Activated T-helper 1 cell treated with anti-CD3 and anti-CD28 coated beads, Interleukin-12 subunit alpha, Interleukin-12 subunit beta, Interleukin-2, Interleukin-4 antibody, amounts not matched to agents 30 ng/mL and 10 ng/mL and 1 ng/mL, durations not matched to agents 14 hours and 24 hours and 36 hours (primary cell): ENCODE results near the gene HIVEP1. TPM values are rescaled to one million over a fixed set of nuclear protein-coding genes. Genes with fewer than 3 reads are reported as not detected.

ENCODE experiments used
- DNase-seq: peaks from one replicate; pipeline ENCODE4 v3.0.0; 2021; ENCODE audit warnings: low spot score
- H3K27ac Mint-ChIP-seq: one replicate; pipeline ENCODE4 v1.8.0; 2021; ENCODE audit warnings: mild to moderate bottlenecking, mixed read lengths
- H3K27me3 Mint-ChIP-seq: one replicate; pipeline ENCODE4 v1.8.0; 2022; ENCODE audit warnings: mild to moderate bottlenecking, moderate library complexity, mixed read lengths; ENCODE audit not compliant: insufficient read depth
- H3K36me3 Mint-ChIP-seq: one replicate; pipeline ENCODE4 v1.8.0; 2021; ENCODE audit warnings: low read depth, mixed read lengths
- H3K4me1 Mint-ChIP-seq: one replicate; pipeline ENCODE4 v1.8.0; 2021; ENCODE audit warnings: low read depth, mixed read lengths
- H3K4me3 Mint-ChIP-seq: one replicate; pipeline ENCODE4 v1.8.0; 2021; ENCODE audit warnings: mild to moderate bottlenecking, moderate library complexity, mixed read lengths
- H3K9me3 Mint-ChIP-seq: one replicate; pipeline ENCODE4 v1.8.0; 2021; ENCODE audit warnings: mixed read lengths
- intact Hi-C: fragments of 100-400 bp; cut with micrococcal nuclease; formaldehyde crosslinking; loops from one replicate; pipeline ENCODE4 v1.15.1; 2024
- total RNA-seq: library from RNA; stranded (reverse); gene quantifications from 2 replicates; pipeline ENCODE4 v1.2.3, GENCODE V29; 2022

HIVEP1 gene
- total RNA-seq, 1 donor from 2014 or later = 69.8 TPM

GRCh38 chr6:12013307-12013719 is 1.2 kb downstream of the HIVEP1 start:
- Mint-ChIP-seq H3K4me3 (peak overlapping the region; percentile 96), H3K36me3 (peaks cover 36% of the 10 kb centered on the region), H3K9me3 (peaks cover 13% of the 10 kb centered on the region), H3K27me3 (no peaks in the 10 kb centered on the region), H3K27ac (peak overlapping the region; percentile 99), H3K4me1 (peaks cover 63% of the 10 kb centered on the region)
- DNase-seq = no peak
- intact Hi-C loops = loop anchor here (1.0 to 2.0 kb wide), 3 partner anchors 17 to 275 kb away; no protein-coding TSS in a partner anchor

- Mint-ChIP-seq H3K9me3 (peaks cover 13% of the 10 kb centered on the region), H3K27me3 (no peaks in the 10 kb centered on the region), H3K4me1 (peaks cover 66% of the 10 kb centered on the region), H3K27ac (no peak overlapping the region), H3K4me3 (peak overlapping the region; percentile 96), H3K36me3 (peaks cover 43% of the 10 kb centered on the region)
- DNase-seq = no peak
- intact Hi-C loops = no loop called here
Observed at GRCh38 chr6:12014027-12014872, 2.1 kb downstream of the HIVEP1 start.

- Mint-ChIP-seq H3K27ac (no peak overlapping the region), H3K27me3 (no peaks in the 10 kb centered on the region), H3K36me3 (peaks cover 47% of the 10 kb centered on the region), H3K4me1 (peaks cover 68% of the 10 kb centered on the region), H3K9me3 (peaks cover 13% of the 10 kb centered on the region), H3K4me3 (peak overlapping the region; percentile 96)
- no peak for DNase-seq
- intact Hi-C loops = no loop called here
Observed at GRCh38 chr6:12014873-12015149, 2.7 kb downstream of the HIVEP1 start.

- no peak overlapping the region for H3K27ac Mint-ChIP-seq
- H3K9me3 Mint-ChIP-seq = peaks cover 13% of the 10 kb centered on the region
- H3K36me3 Mint-ChIP-seq = peaks cover 59% of the 10 kb centered on the region
- no peak overlapping the region for H3K4me3 Mint-ChIP-seq
- DNase-seq = peak; percentile 16
- H3K4me1 Mint-ChIP-seq = peaks cover 71% of the 10 kb centered on the region
- no peaks in the 10 kb centered on the region for H3K27me3 Mint-ChIP-seq
- intact Hi-C loops = no loop called here
Observed at GRCh38 chr6:12017263-12017662, 5.2 kb downstream of the HIVEP1 start.

GRCh38 chr6:12017876-12018401 is 5.8 kb downstream of the HIVEP1 start:
- Mint-ChIP-seq H3K4me3 (no peak overlapping the region), H3K27me3 (no peaks in the 10 kb centered on the region), H3K36me3 (peaks cover 61% of the 10 kb centered on the region), H3K4me1 (peaks cover 71% of the 10 kb centered on the region), H3K9me3 (peaks cover 13% of the 10 kb centered on the region), H3K27ac (no peak overlapping the region)
- intact Hi-C loops = no loop called here
- DNase-seq = no peak

GRCh38 chr6:12020187-12020791 is 8.2 kb downstream of the HIVEP1 start:
- peaks cover 59% of the 10 kb centered on the region for H3K4me1 Mint-ChIP-seq
- intact Hi-C loops = no loop called here

GRCh38 chr6:12022481-12022880 is 10.4 kb downstream of the HIVEP1 start:
- H3K27me3 Mint-ChIP-seq = no peaks in the 10 kb centered on the region
- H3K4me3 Mint-ChIP-seq = no peak overlapping the region
- peaks cover 52% of the 10 kb centered on the region for H3K4me1 Mint-ChIP-seq
- H3K9me3 Mint-ChIP-seq = peaks cover 7% of the 10 kb centered on the region
- no peak for DNase-seq
- intact Hi-C loops = no loop called here
- no peak overlapping the region for H3K27ac Mint-ChIP-seq
- H3K36me3 Mint-ChIP-seq = peaks cover 54% of the 10 kb centered on the region

More at GRCh38 chr6:12020187-12020791, 8.2 kb downstream of the HIVEP1 start:
- peak overlapping the region; percentile 19 for H3K4me3 Mint-ChIP-seq
- DNase-seq = no peak
- peaks cover 56% of the 10 kb centered on the region for H3K36me3 Mint-ChIP-seq
- no peak overlapping the region for H3K27ac Mint-ChIP-seq
- no peaks in the 10 kb centered on the region for H3K27me3 Mint-ChIP-seq
- peaks cover 2% of the 10 kb centered on the region for H3K9me3 Mint-ChIP-seq

GRCh38 chr6:12022953-12023388 is 10.9 kb downstream of the HIVEP1 start:
- H3K36me3 Mint-ChIP-seq = peaks cover 57% of the 10 kb centered on the region
- H3K27me3 Mint-ChIP-seq = no peaks in the 10 kb centered on the region
- H3K4me1 Mint-ChIP-seq = peaks cover 57% of the 10 kb centered on the region
- intact Hi-C loops = no loop called here
- no peak overlapping the region for H3K27ac Mint-ChIP-seq
- H3K4me3 Mint-ChIP-seq = no peak overlapping the region
- peaks cover 10% of the 10 kb centered on the region for H3K9me3 Mint-ChIP-seq
- DNase-seq = no peak

- Mint-ChIP-seq H3K36me3 (peaks cover 61% of the 10 kb centered on the region), H3K27ac (no peak overlapping the region), H3K4me1 (peaks cover 50% of the 10 kb centered on the region), H3K9me3 (peaks cover 19% of the 10 kb centered on the region), H3K27me3 (no peaks in the 10 kb centered on the region), H3K4me3 (no peak overlapping the region)
- no peak for DNase-seq
- intact Hi-C loops = no loop called here
Observed at GRCh38 chr6:12024216-12024615, 12.1 kb downstream of the HIVEP1 start.

GRCh38 chr6:12024699-12025434 is 12.8 kb downstream of the HIVEP1 start:
- Mint-ChIP-seq H3K9me3 (peaks cover 26% of the 10 kb centered on the region), H3K36me3 (peaks cover 62% of the 10 kb centered on the region), H3K4me3 (no peak overlapping the region), H3K4me1 (peaks cover 46% of the 10 kb centered on the region), H3K27ac (peak overlapping the region; percentile 61), H3K27me3 (no peaks in the 10 kb centered on the region)
- intact Hi-C loops = no loop called here
- DNase-seq = no peak

- H3K36me3 Mint-ChIP-seq = peaks cover 64% of the 10 kb centered on the region
- H3K27ac Mint-ChIP-seq = peak overlapping the region; percentile 67
Observed at GRCh38 chr6:12026120-12026519, 14.0 kb downstream of the HIVEP1 start.

GRCh38 chr6:12026833-12027232 is 14.7 kb downstream of the HIVEP1 start:
- H3K4me3 Mint-ChIP-seq = no peak overlapping the region
- DNase-seq = no peak
- H3K4me1 Mint-ChIP-seq = peaks cover 43% of the 10 kb centered on the region
- H3K9me3 Mint-ChIP-seq = peaks cover 37% of the 10 kb centered on the region
- H3K36me3 Mint-ChIP-seq = peaks cover 67% of the 10 kb centered on the region
- H3K27me3 Mint-ChIP-seq = no peaks in the 10 kb centered on the region
- intact Hi-C loops = no loop called here
- H3K27ac Mint-ChIP-seq = no peak overlapping the region

More at GRCh38 chr6:12026120-12026519, 14.0 kb downstream of the HIVEP1 start:
- intact Hi-C loops = no loop called here
- Mint-ChIP-seq H3K9me3 (peaks cover 36% of the 10 kb centered on the region), H3K27me3 (no peaks in the 10 kb centered on the region), H3K4me3 (no peak overlapping the region), H3K4me1 (peaks cover 42% of the 10 kb centered on the region)
- no peak for DNase-seq
